A549 (cell line): ENCODE measurements around the gene PPA1. TPM values are rescaled to one million over a fixed set of nuclear protein-coding genes. Genes with fewer than 3 reads are reported as not detected.

ENCODE experiments used
- ATAC-seq, 2 experiments: fragments of 200-7000 bp in 1 of 2; fragments of >200 bp in 1 of 2; cut with Nextera tagmentation in 1 of 2; cut with Tn5 transposase in 1 of 2; 3 replicates each; pipeline versions ENCODE4 v1.8.0 to v1.9.1; 2018 to 2020; ENCODE audit warnings: mild to moderate bottlenecking in 1 of 2, moderate library complexity in 1 of 2
- CTCF ChIA-PET: fragments of 300-600 bp; sonication (Branson Sonifier 250); formaldehyde crosslinking; extraction: SDS; loops from one replicate; lab custom pipeline; 2021; ENCODE audit warnings: antibody characterized with exemption, inconsistent platforms; lab: Yijun Ruan, JAX
- POLR2A ChIA-PET: fragments of 350-600 bp; formaldehyde crosslinking; extraction: SDS; loops from one replicate; lab custom pipeline; 2021; ENCODE audit warnings: antibody characterized with exemption, inconsistent platforms; lab: Yijun Ruan, JAX
- DNase-seq, 2 experiments: peaks; one replicate each; pipeline versions ENCODE4 v3.0.0 to v3.0.0-alpha.2; 2011 to 2016; ENCODE audit warnings: low read depth in 1 of 2, low spot score in 1 of 2
- FAIRE-seq: peaks from 2 replicates; lab custom pipeline; 2011; peaks lifted over from hg19 to GRCh38; lab: Jason Lieb, UNC
- H3K27ac ChIP-seq, 2 experiments: fragments of >200 bp; sonication (Bioruptor Twin); formaldehyde crosslinking; 3 replicates each; pipeline ENCODE4 v1.5.1; 2016 to 2017
- H3K4me1 ChIP-seq: fragments of >200 bp; sonication (Bioruptor Twin); formaldehyde crosslinking; 3 replicates; pipeline ENCODE4 v1.6.1; 2016
- H3K4me2 ChIP-seq: fragments of >200 bp; sonication (Bioruptor Twin); formaldehyde crosslinking; 3 replicates; pipeline ENCODE4 v1.6.1; 2016
- H3K4me3 ChIP-seq: fragments of >200 bp; sonication (Bioruptor Twin); formaldehyde crosslinking; 3 replicates; pipeline ENCODE4 v1.5.1; 2016
- H3K9me3 ChIP-seq: fragments of >200 bp; sonication (Bioruptor Twin); formaldehyde crosslinking; 3 replicates; pipeline ENCODE4 v1.6.1; 2016
- BHLHE40 ChIP-seq: IDR thresholded peaks from 2 replicates; pipeline ENCODE4 v1.6.1; 2012; ENCODE audit warnings: low read depth, low read length, inconsistent platforms
- CBX2 ChIP-seq: fragments of 200-600 bp; sonication (generic); IDR thresholded peaks from 2 replicates; pipeline ENCODE4 v1.6.1; 2016; ENCODE audit warnings: low read depth, mild to moderate bottlenecking, borderline replicate concordance
- CHD2 ChIP-seq: fragments of 150-350 bp; IDR thresholded peaks from 2 replicates; pipeline ENCODE4 v1.6.1; 2014; ENCODE audit warnings: low read length; ENCODE audit not compliant: partially characterized antibody
- CHD4 ChIP-seq: fragments of 200-600 bp; sonication (generic); IDR thresholded peaks from 2 replicates; pipeline ENCODE4 v1.6.1; 2016; ENCODE audit warnings: antibody characterized with exemption, mild to moderate bottlenecking, borderline replicate concordance
- EHMT2 ChIP-seq: fragments of 200-600 bp; sonication (generic); IDR thresholded peaks from 2 replicates; pipeline ENCODE4 v1.6.1; 2016; ENCODE audit warnings: antibody characterized with exemption, low read depth, mild to moderate bottlenecking, moderate library complexity
- FOSB ChIP-seq: fragments of 250-450 bp; sonication (Bioruptor Pico); IDR thresholded peaks from 2 replicates; pipeline ENCODE4 v1.5.0; 2020; ENCODE audit warnings: mild to moderate bottlenecking, moderate library complexity
- FOSL2 ChIP-seq, 2 experiments: fragments of 450-650 bp in 1 of 2; fragments of >200 bp in 1 of 2; sonication (Bioruptor Twin) in 1 of 2; formaldehyde crosslinking; IDR thresholded peaks; 2 replicates each; pipeline versions ENCODE4 v1.5.0 to v1.6.1; 2016 to 2020; ENCODE audit warnings: mild to moderate bottlenecking in 1 of 2, moderate library complexity in 1 of 2
- HDAC2 ChIP-seq: fragments of 200-600 bp; sonication (generic); IDR thresholded peaks from 2 replicates; pipeline ENCODE4 v1.6.1; 2016
- JUN ChIP-seq, 2 experiments: fragments of >200 bp; sonication (Bioruptor Twin); formaldehyde crosslinking; IDR thresholded peaks; 2 replicates in 1 of 2; 3 replicates in 1 of 2; pipeline ENCODE4 v1.6.1; 2016 to 2017
- MAFK ChIP-seq: fragments of 450-650 bp; IDR thresholded peaks from 2 replicates; pipeline ENCODE4 v1.6.1; 2014; ENCODE audit not compliant: partially characterized antibody
- MYC ChIP-seq: IDR thresholded peaks from 2 replicates; pipeline ENCODE4 v1.6.1; 2012; ENCODE audit warnings: mild to moderate bottlenecking, inconsistent platforms, low read length, improper control_type of control experiment, borderline replicate concordance
- POLR2A ChIP-seq: IDR thresholded peaks from 2 replicates; pipeline ENCODE4 v1.6.1; 2012; ENCODE audit warnings: mild to moderate bottlenecking, low read length
- RARB ChIP-seq: fragments of 250-450 bp; sonication (Bioruptor Pico); IDR thresholded peaks from 2 replicates; pipeline ENCODE4 v1.8.0; 2021; ENCODE audit warnings: mild to moderate bottlenecking, moderate library complexity
- RCOR1 ChIP-seq: fragments of 150-350 bp; IDR thresholded peaks from 2 replicates; pipeline ENCODE4 v1.6.1; 2014; ENCODE audit warnings: antibody characterized with exemption, low read length, low read depth
- RNF2 ChIP-seq: fragments of 200-600 bp; sonication (generic); IDR thresholded peaks from 2 replicates; pipeline ENCODE4 v1.6.1; 2016; ENCODE audit warnings: low read depth, mild to moderate bottlenecking, antibody characterized with exemption, moderate library complexity, borderline replicate concordance
- SREBF2 ChIP-seq: fragments of 450-650 bp; IDR thresholded peaks from 2 replicates; pipeline ENCODE4 v1.6.1; 2014; ENCODE audit warnings: mild to moderate bottlenecking, moderate library complexity
- ZSCAN20 ChIP-seq: fragments of 250-450 bp; sonication (Bioruptor Pico); IDR thresholded peaks from 2 replicates; pipeline ENCODE4 v1.8.0; 2022; ENCODE audit warnings: mild to moderate bottlenecking, moderate library complexity
- WGBS: methylation state at CpG from one replicate; pipeline ENCODE4 v1.1.6; 2017; ENCODE audit errors: missing lambda C conversion rate; 5-methylcytosine and 5-hydroxymethylcytosine counted together
- polyA plus RNA-seq, 4 experiments: library from polyadenylated mRNA; depleted of rRNA in 3 of 4; stranded (reverse); fragments of >200 nt; fragmentation: RNase III in 1 of 4; extraction: RNeasy Plus Mini Kit Qiagen cat#74134 plus additional on column Dnase treatment in 1 of 4; gene quantifications; 2 replicates in 3 of 4; 3 replicates in 1 of 4; pipeline ENCODE4 v1.2.3, GENCODE V29; 2011 to 2017
- TF ChIP-seq, protein P1 (sequence below): fragments of >200 bp; sonication (Bioruptor Twin); formaldehyde crosslinking; IDR thresholded peaks from 2 replicates; pipeline ENCODE4 v1.6.1; 2016
- TF ChIP-seq, protein P2 (sequence below): IDR thresholded peaks from 2 replicates; pipeline ENCODE4 v1.6.1; 2012
- TF ChIP-seq, protein P3 (sequence below): fragments of 150-350 bp; IDR thresholded peaks from 2 replicates; pipeline ENCODE4 v1.6.1; 2014; ENCODE audit warnings: low read depth, mild to moderate bottlenecking, low read length
- TF ChIP-seq, protein P4 (sequence below): fragments of 250-450 bp; sonication (Bioruptor Pico); IDR thresholded peaks from 2 replicates; pipeline ENCODE4 v1.5.0; 2021; ENCODE audit warnings: mild to moderate bottlenecking, moderate library complexity, borderline replicate concordance
- TF ChIP-seq, protein P5 (sequence below): fragments of >200 bp; sonication (Bioruptor Twin); formaldehyde crosslinking; IDR thresholded peaks from 3 replicates; pipeline ENCODE4 v1.6.1; 2016
- TF ChIP-seq, protein P6 (sequence below): IDR thresholded peaks from 2 replicates; pipeline ENCODE4 v1.6.1; 2012
- TF ChIP-seq, protein P7 (sequence below): fragments of 450-650 bp; IDR thresholded peaks from 2 replicates; pipeline ENCODE4 v1.6.1; 2014; ENCODE audit warnings: antibody characterized with exemption

The PPA1 gene
- polyA plus RNA-seq, 2 of the 4 experiments (the other 2 are of a cell fraction), result 205 to 273 TPM

DNA sequence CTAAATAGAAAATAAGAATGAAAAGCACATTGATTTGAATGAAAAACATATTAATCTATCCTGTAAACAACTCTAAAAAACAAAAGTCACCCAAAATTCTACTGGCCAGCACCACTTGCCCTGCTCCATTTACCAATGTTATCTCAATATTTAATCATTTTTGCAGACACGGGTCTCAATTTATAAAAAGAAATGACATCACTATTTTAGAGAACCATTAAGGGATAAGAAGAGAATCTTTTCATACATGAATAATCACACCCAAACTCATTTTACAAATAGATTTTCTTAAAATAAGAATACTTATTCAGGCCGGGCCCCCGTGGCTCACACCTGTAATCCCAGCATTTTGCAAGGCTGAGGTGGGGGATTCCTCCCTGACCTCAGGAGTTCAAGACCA lies 66.8 kb downstream of the PPA1 start:
- Histone ChIP-seq H3K27ac (no peak overlapping the region), H3K9me3 (no peaks in the 10 kb centered on the region), H3K4me2 (no peak overlapping the region), H3K4me3 (no peak overlapping the region), H3K4me1 (peaks cover 42% of the 10 kb centered on the region)
- FAIRE-seq, result no peak
- 88% methylated on average over 3 of the region's 3 CpGs for WGBS
- ATAC-seq, result no peak
- ChIA-PET POLR2A (no interaction called here), CTCF (no interaction called here)
- TF ChIP-seq FOSB (CRISPR knock-in tag), result no peak
- TF ChIP-seq, protein P1, sequence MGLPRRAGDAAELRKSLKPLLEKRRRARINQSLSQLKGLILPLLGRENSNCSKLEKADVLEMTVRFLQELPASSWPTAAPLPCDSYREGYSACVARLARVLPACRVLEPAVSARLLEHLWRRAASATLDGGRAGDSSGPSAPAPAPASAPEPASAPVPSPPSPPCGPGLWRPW, result no peak
- no peak for TF ChIP-seq HDAC2
- no peak for TF ChIP-seq MAFK
- TF ChIP-seq, protein P2, sequence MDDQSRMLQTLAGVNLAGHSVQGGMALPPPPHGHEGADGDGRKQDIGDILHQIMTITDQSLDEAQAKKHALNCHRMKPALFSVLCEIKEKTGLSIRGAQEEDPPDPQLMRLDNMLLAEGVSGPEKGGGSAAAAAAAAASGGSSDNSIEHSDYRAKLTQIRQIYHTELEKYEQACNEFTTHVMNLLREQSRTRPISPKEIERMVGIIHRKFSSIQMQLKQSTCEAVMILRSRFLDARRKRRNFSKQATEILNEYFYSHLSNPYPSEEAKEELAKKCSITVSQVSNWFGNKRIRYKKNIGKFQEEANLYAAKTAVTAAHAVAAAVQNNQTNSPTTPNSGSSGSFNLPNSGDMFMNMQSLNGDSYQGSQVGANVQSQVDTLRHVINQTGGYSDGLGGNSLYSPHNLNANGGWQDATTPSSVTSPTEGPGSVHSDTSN, result no peak
- no peak for TF ChIP-seq ZSCAN20 (CRISPR knock-in tag)
- TF ChIP-seq SREBF2, result no peak
- no peak for TF ChIP-seq FOSL2 (IDR thresholded peaks at IDR 0.05)
- TF ChIP-seq FOSL2 (CRISPR knock-in tag; IDR thresholded peaks at IDR 0.05), result no peak
- no peak for TF ChIP-seq RCOR1
- TF ChIP-seq CHD4, result no peak
- no peak for DNase-seq

DNA sequence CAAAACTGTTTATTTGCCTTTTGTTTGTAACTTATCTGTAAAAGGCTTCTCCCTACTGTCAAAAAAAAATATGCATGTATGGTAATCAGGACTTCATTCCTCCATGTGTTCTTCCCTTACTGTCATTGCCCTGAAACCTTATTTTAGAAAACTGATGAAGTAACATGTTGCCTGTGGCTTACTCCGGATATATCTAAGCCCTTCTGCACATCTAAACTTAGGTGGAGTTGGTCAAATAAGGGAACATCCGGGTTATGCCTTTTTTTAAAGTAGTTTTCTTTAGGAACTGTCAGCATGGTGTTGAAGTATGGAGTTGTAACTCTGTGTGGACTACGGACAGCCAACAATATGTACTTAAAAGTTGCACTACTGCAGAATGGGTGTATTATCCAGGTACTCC lies 69.1 kb downstream of the PPA1 start:
- ChIA-PET POLR2A (no interaction called here), CTCF (no interaction called here)
- FAIRE-seq (no peak), DNase-seq (no peak), ATAC-seq (no peak)
- peaks cover 49% of the 10 kb centered on the region for H3K4me1 ChIP-seq
- no peak overlapping the region for H3K4me2 ChIP-seq
- no peak overlapping the region for H3K4me3 ChIP-seq
- TF ChIP-seq RNF2 (no peak), CHD2 (no peak), JUN (IDR thresholded peaks at IDR 0.05) (no peak), MYC (no peak), CBX2 (no peak), SREBF2 (no peak), POLR2A (no peak), FOSL2 (IDR thresholded peaks at IDR 0.05) (no peak), FOSL2 (CRISPR knock-in tag; IDR thresholded peaks at IDR 0.05) (no peak), EHMT2 (no peak), RARB (CRISPR knock-in tag) (no peak), BHLHE40 (no peak)
- TF ChIP-seq, protein P1, result no peak
- TF ChIP-seq, protein P3, sequence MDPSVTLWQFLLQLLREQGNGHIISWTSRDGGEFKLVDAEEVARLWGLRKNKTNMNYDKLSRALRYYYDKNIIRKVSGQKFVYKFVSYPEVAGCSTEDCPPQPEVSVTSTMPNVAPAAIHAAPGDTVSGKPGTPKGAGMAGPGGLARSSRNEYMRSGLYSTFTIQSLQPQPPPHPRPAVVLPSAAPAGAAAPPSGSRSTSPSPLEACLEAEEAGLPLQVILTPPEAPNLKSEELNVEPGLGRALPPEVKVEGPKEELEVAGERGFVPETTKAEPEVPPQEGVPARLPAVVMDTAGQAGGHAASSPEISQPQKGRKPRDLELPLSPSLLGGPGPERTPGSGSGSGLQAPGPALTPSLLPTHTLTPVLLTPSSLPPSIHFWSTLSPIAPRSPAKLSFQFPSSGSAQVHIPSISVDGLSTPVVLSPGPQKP, result no peak
- TF ChIP-seq, protein P4, sequence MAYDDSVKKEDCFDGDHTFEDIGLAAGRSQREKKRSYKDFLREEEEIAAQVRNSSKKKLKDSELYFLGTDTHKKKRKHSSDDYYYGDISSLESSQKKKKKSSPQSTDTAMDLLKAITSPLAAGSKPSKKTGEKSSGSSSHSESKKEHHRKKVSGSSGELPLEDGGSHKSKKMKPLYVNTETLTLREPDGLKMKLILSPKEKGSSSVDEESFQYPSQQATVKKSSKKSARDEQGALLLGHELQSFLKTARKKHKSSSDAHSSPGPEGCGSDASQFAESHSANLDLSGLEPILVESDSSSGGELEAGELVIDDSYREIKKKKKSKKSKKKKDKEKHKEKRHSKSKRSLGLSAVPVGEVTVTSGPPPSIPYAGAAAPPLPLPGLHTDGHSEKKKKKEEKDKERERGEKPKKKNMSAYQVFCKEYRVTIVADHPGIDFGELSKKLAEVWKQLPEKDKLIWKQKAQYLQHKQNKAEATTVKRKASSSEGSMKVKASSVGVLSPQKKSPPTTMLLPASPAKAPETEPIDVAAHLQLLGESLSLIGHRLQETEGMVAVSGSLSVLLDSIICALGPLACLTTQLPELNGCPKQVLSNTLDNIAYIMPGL, result no peak
- TF ChIP-seq, protein P5, sequence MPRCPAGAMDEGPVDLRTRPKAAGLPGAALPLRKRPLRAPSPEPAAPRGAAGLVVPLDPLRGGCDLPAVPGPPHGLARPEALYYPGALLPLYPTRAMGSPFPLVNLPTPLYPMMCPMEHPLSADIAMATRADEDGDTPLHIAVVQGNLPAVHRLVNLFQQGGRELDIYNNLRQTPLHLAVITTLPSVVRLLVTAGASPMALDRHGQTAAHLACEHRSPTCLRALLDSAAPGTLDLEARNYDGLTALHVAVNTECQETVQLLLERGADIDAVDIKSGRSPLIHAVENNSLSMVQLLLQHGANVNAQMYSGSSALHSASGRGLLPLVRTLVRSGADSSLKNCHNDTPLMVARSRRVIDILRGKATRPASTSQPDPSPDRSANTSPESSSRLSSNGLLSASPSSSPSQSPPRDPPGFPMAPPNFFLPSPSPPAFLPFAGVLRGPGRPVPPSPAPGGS, result no peak
- TF ChIP-seq, protein P6, sequence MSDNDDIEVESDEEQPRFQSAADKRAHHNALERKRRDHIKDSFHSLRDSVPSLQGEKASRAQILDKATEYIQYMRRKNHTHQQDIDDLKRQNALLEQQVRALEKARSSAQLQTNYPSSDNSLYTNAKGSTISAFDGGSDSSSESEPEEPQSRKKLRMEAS, result no peak
- TF ChIP-seq, protein P7, sequence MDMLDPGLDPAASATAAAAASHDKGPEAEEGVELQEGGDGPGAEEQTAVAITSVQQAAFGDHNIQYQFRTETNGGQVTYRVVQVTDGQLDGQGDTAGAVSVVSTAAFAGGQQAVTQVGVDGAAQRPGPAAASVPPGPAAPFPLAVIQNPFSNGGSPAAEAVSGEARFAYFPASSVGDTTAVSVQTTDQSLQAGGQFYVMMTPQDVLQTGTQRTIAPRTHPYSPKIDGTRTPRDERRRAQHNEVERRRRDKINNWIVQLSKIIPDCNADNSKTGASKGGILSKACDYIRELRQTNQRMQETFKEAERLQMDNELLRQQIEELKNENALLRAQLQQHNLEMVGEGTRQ, result no peak
- no peaks in the 10 kb centered on the region for H3K9me3 ChIP-seq
- no peak overlapping the region for H3K27ac ChIP-seq
- 56% methylated on average over 3 of the region's 3 CpGs for WGBS
